ENCODE data around the gene LRRC75B.
A peak's percentile ranks its signal among the peaks of the same experiment; 100 is the strongest.

The LRRC75B gene

DNA sequence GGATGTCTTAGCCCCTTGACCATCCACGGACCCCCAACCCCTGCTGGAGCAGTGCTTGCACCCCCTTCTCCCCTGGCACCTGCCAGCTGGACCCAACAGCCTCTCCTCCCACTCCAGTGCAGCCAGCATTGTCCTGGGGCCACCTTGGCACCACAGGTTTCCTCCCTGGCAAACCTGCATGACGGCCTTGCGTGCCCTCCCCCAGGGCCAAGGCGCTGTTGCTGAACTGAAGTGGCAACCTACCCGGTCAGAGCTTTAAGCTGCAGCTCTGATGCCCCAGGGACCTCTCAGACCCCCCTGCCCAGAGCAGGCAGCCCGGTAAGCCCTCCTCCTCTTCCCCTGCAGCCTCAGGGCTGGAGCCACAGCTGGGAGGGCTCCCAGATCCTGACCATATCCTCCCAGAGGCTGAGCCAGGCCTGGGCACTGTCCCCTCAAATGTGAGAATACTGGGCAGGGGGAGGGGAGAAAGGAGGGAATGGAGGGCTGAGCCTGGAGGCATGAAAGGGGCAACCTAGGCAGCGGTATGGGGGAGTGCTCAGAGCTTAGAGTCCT lies 1.8 kb upstream of the LRRC75B start:
- POLR2A ChIA-PET = no interaction called here
- no peak overlapping the region for H3K27ac ChIP-seq (ENCODE audit: extremely low read depth, low read depth, low read length)
- CTCF ChIA-PET = interaction anchor here (0.6 kb wide), 1 partner anchor 514 kb away, joined by 3 read pairs; no protein-coding TSS in a partner anchor

DNA sequence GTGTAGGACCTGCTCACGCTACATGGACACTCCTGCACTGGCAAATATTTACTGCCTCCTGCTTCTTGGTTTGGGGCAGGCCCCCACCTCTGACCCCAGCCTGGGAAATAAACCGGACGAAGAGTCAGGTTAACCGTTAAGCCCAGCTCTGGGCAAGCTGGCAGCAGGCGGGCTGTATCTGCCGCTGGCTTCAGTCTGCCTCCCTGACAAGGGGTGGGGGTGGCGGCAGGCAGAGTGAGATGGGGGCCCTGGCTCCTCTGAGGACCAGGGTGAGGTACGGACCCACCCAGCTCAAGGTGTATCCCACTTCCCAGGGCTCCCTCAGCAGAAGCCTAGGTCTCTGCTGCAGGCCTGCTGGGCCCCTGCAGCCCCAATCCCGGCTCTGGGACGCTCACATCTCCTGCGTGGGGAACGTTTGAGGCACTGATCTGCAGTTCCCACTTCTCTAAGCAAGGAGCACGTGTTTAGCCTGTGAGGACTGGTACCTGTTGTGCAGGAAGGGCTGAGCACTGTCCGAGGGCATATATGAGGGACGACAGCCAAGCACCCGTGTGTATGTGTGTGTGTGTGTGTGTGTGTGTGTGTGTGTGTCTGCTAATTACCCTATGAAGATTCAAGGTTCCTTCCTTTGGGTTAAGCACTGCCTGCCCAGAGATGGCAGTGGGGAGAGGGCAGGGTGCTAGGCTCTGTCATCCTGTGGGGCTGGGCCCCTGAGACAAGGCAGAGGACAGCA lies 1.1 kb upstream of the LRRC75B start:
- POLR2A ChIA-PET = interaction anchor here (1.4 to 1.9 kb wide), 2 partner anchors 10 to 39 kb away, joined by 6 to 14 read pairs; partner anchors contain the start of genes GGT1, GUCD1 and SNRPD3
- no peaks in the 10 kb centered on the region for H3K9me3 ChIP-seq (ENCODE audit: control insufficient read depth, insufficient read depth, low read depth, low read length)
- no peak overlapping the region for H3K27ac ChIP-seq (ENCODE audit: extremely low read depth, low read depth, low read length)
- H3K4me1 ChIP-seq (ENCODE audit: control insufficient read depth, insufficient read depth, low read length) = no peaks in the 10 kb centered on the region
- no peak overlapping the region for H3K4me3 ChIP-seq (ENCODE audit: low read depth, low read length)
- CTCF ChIA-PET = interaction anchor here (0.6 to 1.3 kb wide), 3 partner anchors 8 to 514 kb away, joined by 3 read pairs; partner anchors contain the start of gene GGT1
- peaks cover 0 to 6% of the 10 kb centered on the region in 2 experiments; a peak in 1 of 3 replicates for H3K36me3 ChIP-seq (ENCODE audit: control insufficient read depth in 2 of 2, insufficient read depth in 1 of 2, low read length in 2 of 2)
- TF ChIP-seq SCRT1 (tag by site-specific recombination; IDR thresholded peaks at IDR 0.05; ENCODE audit: borderline replicate concordance) (peak; percentile 56; the same call in 1 of the 2 replicates), ZNF23 (tag by site-specific recombination; IDR thresholded peaks at IDR 0.05; ENCODE audit: borderline replicate concordance) (no peak), WT1 (tag by site-specific recombination; IDR thresholded peaks at IDR 0.05) (no peak), KLF9 (tag by site-specific recombination; IDR thresholded peaks at IDR 0.05; ENCODE audit: low read depth) (no peak), ZNF311 (tag by site-specific recombination; IDR thresholded peaks at IDR 0.05; ENCODE audit: borderline replicate concordance) (no peak), ZNF596 (tag by site-specific recombination; IDR thresholded peaks at IDR 0.05) (no peak), ZNF76 (tag by site-specific recombination; IDR thresholded peaks at IDR 0.05; ENCODE audit: borderline replicate concordance, low read depth) (no peak), EGR2 (tag by site-specific recombination; IDR thresholded peaks at IDR 0.05; ENCODE audit: low read depth) (no peak), SALL2 (tag by site-specific recombination; IDR thresholded peaks at IDR 0.05; ENCODE audit: borderline replicate concordance) (no peak), SCRT2 (tag by site-specific recombination; IDR thresholded peaks at IDR 0.05) (peak; percentile 37; the same call in 1 of the 2 replicates), KLF16 (tag by site-specific recombination; IDR thresholded peaks at IDR 0.05) (no peak), ZBTB48 (tag by site-specific recombination; IDR thresholded peaks at IDR 0.05) (no peak), ZNF423 (tag by site-specific recombination; IDR thresholded peaks at IDR 0.05) (no peak), KLF8 (tag by site-specific recombination; IDR thresholded peaks at IDR 0.05) (no peak), ZNF623 (tag by site-specific recombination; IDR thresholded peaks at IDR 0.05) (no peak), ZNF140 (tag by site-specific recombination; IDR thresholded peaks at IDR 0.05) (no peak)
- TF ChIP-seq, protein P1, sequence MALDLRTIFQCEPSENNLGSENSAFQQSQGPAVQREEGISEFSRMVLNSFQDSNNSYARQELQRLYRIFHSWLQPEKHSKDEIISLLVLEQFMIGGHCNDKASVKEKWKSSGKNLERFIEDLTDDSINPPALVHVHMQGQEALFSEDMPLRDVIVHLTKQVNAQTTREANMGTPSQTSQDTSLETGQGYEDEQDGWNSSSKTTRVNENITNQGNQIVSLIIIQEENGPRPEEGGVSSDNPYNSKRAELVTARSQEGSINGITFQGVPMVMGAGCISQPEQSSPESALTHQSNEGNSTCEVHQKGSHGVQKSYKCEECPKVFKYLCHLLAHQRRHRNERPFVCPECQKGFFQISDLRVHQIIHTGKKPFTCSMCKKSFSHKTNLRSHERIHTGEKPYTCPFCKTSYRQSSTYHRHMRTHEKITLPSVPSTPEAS (tag by site-specific recombination; IDR thresholded peaks at IDR 0.05) = peak; percentile 76
- TF ChIP-seq, protein P2, sequence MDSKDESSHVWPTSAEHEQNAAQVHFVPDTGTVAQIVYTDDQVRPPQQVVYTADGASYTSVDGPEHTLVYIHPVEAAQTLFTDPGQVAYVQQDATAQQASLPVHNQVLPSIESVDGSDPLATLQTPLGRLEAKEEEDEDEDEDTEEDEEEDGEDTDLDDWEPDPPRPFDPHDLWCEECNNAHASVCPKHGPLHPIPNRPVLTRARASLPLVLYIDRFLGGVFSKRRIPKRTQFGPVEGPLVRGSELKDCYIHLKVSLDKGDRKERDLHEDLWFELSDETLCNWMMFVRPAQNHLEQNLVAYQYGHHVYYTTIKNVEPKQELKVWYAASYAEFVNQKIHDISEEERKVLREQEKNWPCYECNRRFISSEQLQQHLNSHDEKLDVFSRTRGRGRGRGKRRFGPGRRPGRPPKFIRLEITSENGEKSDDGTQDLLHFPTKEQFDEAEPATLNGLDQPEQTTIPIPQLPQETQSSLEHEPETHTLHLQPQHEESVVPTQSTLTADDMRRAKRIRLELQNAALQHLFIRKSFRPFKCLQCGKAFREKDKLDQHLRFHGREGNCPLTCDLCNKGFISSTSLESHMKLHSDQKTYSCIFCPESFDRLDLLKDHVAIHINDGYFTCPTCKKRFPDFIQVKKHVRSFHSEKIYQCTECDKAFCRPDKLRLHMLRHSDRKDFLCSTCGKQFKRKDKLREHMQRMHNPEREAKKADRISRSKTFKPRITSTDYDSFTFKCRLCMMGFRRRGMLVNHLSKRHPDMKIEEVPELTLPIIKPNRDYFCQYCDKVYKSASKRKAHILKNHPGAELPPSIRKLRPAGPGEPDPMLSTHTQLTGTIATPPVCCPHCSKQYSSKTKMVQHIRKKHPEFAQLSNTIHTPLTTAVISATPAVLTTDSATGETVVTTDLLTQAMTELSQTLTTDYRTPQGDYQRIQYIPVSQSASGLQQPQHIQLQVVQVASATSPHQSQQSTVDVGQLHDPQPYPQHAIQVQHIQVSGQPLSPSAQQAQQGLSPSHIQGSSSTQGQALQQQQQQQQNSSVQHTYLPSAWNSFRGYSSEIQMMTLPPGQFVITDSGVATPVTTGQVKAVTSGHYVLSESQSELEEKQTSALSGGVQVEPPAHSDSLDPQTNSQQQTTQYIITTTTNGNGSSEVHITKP (tag by site-specific recombination; IDR thresholded peaks at IDR 0.05) = peak; percentile 68
- TF ChIP-seq, protein P3, sequence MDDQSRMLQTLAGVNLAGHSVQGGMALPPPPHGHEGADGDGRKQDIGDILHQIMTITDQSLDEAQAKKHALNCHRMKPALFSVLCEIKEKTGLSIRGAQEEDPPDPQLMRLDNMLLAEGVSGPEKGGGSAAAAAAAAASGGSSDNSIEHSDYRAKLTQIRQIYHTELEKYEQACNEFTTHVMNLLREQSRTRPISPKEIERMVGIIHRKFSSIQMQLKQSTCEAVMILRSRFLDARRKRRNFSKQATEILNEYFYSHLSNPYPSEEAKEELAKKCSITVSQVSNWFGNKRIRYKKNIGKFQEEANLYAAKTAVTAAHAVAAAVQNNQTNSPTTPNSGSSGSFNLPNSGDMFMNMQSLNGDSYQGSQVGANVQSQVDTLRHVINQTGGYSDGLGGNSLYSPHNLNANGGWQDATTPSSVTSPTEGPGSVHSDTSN (CRISPR knock-in tag; IDR thresholded peaks at IDR 0.05) = no peak
- TF ChIP-seq, protein P4, sequence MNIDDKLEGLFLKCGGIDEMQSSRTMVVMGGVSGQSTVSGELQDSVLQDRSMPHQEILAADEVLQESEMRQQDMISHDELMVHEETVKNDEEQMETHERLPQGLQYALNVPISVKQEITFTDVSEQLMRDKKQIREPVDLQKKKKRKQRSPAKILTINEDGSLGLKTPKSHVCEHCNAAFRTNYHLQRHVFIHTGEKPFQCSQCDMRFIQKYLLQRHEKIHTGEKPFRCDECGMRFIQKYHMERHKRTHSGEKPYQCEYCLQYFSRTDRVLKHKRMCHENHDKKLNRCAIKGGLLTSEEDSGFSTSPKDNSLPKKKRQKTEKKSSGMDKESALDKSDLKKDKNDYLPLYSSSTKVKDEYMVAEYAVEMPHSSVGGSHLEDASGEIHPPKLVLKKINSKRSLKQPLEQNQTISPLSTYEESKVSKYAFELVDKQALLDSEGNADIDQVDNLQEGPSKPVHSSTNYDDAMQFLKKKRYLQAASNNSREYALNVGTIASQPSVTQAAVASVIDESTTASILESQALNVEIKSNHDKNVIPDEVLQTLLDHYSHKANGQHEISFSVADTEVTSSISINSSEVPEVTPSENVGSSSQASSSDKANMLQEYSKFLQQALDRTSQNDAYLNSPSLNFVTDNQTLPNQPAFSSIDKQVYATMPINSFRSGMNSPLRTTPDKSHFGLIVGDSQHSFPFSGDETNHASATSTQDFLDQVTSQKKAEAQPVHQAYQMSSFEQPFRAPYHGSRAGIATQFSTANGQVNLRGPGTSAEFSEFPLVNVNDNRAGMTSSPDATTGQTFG (tag by site-specific recombination; IDR thresholded peaks at IDR 0.05; ENCODE audit: borderline replicate concordance) = no peak
- TF ChIP-seq, protein P5, sequence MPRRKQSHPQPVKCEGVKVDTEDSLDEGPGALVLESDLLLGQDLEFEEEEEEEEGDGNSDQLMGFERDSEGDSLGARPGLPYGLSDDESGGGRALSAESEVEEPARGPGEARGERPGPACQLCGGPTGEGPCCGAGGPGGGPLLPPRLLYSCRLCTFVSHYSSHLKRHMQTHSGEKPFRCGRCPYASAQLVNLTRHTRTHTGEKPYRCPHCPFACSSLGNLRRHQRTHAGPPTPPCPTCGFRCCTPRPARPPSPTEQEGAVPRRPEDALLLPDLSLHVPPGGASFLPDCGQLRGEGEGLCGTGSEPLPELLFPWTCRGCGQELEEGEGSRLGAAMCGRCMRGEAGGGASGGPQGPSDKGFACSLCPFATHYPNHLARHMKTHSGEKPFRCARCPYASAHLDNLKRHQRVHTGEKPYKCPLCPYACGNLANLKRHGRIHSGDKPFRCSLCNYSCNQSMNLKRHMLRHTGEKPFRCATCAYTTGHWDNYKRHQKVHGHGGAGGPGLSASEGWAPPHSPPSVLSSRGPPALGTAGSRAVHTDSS (tag by site-specific recombination; IDR thresholded peaks at IDR 0.05) = no peak

More for the DNA sequence above, 1.8 kb upstream of the LRRC75B start:
- TF ChIP-seq ZNF133 (tag by site-specific recombination; IDR thresholded peaks at IDR 0.05) (no peak), ZNF155 (tag by site-specific recombination; IDR thresholded peaks at IDR 0.05) (no peak), ZNF416 (tag by site-specific recombination; IDR thresholded peaks at IDR 0.05) (no peak), ZFP41 (tag by site-specific recombination; IDR thresholded peaks at IDR 0.05; ENCODE audit: borderline replicate concordance) (no peak)
- Histone ChIP-seq H3K4me3 (ENCODE audit: low read depth, low read length) (no peak overlapping the region), H3K36me3 (ENCODE audit: control insufficient read depth in 2 of 2, insufficient read depth in 1 of 2, low read length in 2 of 2) (peaks cover 0 to under 1% of the 10 kb centered on the region in 2 experiments; a peak in 1 of 3 replicates), H3K9me3 (ENCODE audit: control insufficient read depth, insufficient read depth, low read depth, low read length) (no peaks in the 10 kb centered on the region), H3K4me1 (ENCODE audit: control insufficient read depth, insufficient read depth, low read length) (no peaks in the 10 kb centered on the region)

Data from HEK293 (cell line).